GM20000 (cell line): Measurements from ENCODE around the gene TTC23L.
"Not testable (repeated sequence)": the region's sequence is repeated elsewhere in the genome, so short reads cannot be mapped to it uniquely, and the experiment has no call there.

Source experiments
- DNase-seq: peaks from one replicate; pipeline ENCODE4 v3.0.0; 2012; ENCODE audit warnings: low spot score
- CTCF ChIP-seq: IDR thresholded peaks from 2 replicates; pipeline ENCODE4 v1.5.1; 2012; ENCODE audit warnings: mild to moderate bottlenecking, control low read depth; ENCODE audit errors: extremely low read depth, missing control alignments

TTC23L gene

GRCh38 chr5:34822956-34823715, 15.8 kb upstream of the TTC23L start:
- no peak for TF ChIP-seq CTCF
- no peak for DNase-seq

- no peak for DNase-seq
- no peak for TF ChIP-seq CTCF
These were observed 12.6 kb upstream of the TTC23L start for GRCh38 chr5:34826347-34826746.

- no peak for DNase-seq
- no peak for TF ChIP-seq CTCF
These were observed 11.1 kb upstream of the TTC23L start for GRCh38 chr5:34827588-34828506.

- DNase-seq: not testable (repeated sequence)
These were observed 8.1 kb upstream of the TTC23L start for GRCh38 chr5:34830827-34831226.

GRCh38 chr5:34831303-34831702, 7.7 kb upstream of the TTC23L start:
- DNase-seq: no peak
- TF ChIP-seq CTCF: no peak

- TF ChIP-seq CTCF: no peak
- DNase-seq: no peak
These were observed 6.4 kb upstream of the TTC23L start for GRCh38 chr5:34832568-34832967.

- no peak for TF ChIP-seq CTCF
- no peak for DNase-seq
These were observed 5.9 kb upstream of the TTC23L start for GRCh38 chr5:34833090-34833489.
